Activated naive CD4-positive, alpha-beta T cell treated with anti-CD3 and anti-CD28 coated beads, Interleukin-2, amount 10 ng/mL, durations not matched to agents 7 days and 5 days (primary cell): ENCODE results near the gene IGSF8.
A peak's percentile ranks its signal among the peaks of the same experiment; 100 is the strongest.
"Not testable (repeated sequence)": the region's sequence is repeated elsewhere in the genome, so short reads cannot be mapped to it uniquely, and the experiment has no call there.

Source experiments
- CTCF ChIA-PET: fragments of 350-600 bp; sonication (Branson Sonifier 250); formaldehyde crosslinking; loops from one replicate; lab custom pipeline; 2021; ENCODE audit warnings: antibody characterized with exemption; lab: Charles Lee
- DNase-seq: peaks from one replicate; pipeline ENCODE4 v3.0.0-alpha.2; 2020
- H3K27ac Mint-ChIP-seq: one replicate; pipeline ENCODE4 v1.8.0; 2021; ENCODE audit warnings: mild to moderate bottlenecking, moderate library complexity, mixed read lengths
- H3K27me3 Mint-ChIP-seq: one replicate; pipeline ENCODE4 v1.8.0; 2021; ENCODE audit warnings: mild to moderate bottlenecking, mixed read lengths
- H3K36me3 Mint-ChIP-seq: one replicate; pipeline ENCODE4 v1.8.0; 2021; ENCODE audit warnings: mixed read lengths
- H3K4me1 Mint-ChIP-seq: one replicate; pipeline ENCODE4 v1.8.0; 2021; ENCODE audit warnings: mixed read lengths
- H3K4me3 Mint-ChIP-seq: one replicate; pipeline ENCODE4 v1.8.0; 2021; ENCODE audit warnings: mild to moderate bottlenecking, moderate library complexity, mixed read lengths
- H3K9me3 Mint-ChIP-seq: one replicate; pipeline ENCODE4 v1.8.0; 2021; ENCODE audit warnings: mixed read lengths

IGSF8 gene

DNA sequence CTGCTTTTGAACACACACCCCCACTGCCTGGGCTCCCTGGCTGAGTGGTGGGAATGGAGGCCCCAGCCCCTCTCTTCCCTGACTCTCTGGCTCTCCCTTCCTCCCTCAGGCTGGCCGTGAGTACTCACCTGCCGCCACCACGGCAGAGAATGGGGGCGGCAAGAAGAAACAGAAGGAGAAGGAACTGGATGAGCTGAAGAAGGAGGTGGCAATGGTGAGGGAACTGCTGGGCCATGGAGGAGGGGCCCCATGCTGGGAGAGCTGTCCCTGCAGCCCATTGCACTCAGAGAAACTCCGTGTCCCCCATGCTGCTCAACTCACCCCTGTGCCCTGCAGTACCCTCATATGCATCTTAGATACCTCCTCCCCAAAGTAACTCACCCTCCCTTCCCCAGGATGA is 22.4 kb upstream of the IGSF8 start:
- DNase-seq, result no peak
- Mint-ChIP-seq H3K4me3 (no peak overlapping the region), H3K4me1 (no peaks in the 10 kb centered on the region), H3K9me3 (no peaks in the 10 kb centered on the region), H3K27me3 (peaks cover 53% of the 10 kb centered on the region), H3K27ac (no peak overlapping the region), H3K36me3 (no peaks in the 10 kb centered on the region)
- CTCF ChIA-PET, result no interaction called here

DNA sequence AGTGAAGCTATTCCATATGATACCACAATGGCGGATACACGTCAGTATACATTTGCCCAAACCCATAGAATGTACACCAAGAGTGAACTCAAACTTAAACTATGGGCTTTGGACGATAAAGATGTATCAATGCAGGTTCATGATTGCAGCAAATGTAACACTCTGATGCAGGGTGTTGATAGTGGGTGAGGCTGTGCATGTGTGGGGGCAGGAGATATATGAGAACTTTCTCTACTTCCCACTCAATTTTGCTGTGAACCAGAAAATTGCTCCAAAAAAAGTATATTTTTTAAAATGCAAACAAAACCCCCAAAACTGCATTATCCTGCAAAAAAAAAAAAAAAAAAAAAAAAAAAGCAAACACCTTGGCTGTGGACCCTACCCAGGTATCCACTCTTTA is 20.5 kb upstream of the IGSF8 start:
- no peaks in the 10 kb centered on the region for H3K36me3 Mint-ChIP-seq
- H3K9me3 Mint-ChIP-seq, result no peaks in the 10 kb centered on the region
- CTCF ChIA-PET, result interaction anchor here (1.5 kb wide), 2 partner anchors 18 to 133 kb away, joined by 5 read pairs; no protein-coding TSS in a partner anchor
- H3K27ac Mint-ChIP-seq, result no peak overlapping the region
- DNase-seq, result no peak
- no peaks in the 10 kb centered on the region for H3K4me1 Mint-ChIP-seq
- H3K27me3 Mint-ChIP-seq, result peaks cover 67% of the 10 kb centered on the region
- H3K4me3 Mint-ChIP-seq, result no peak overlapping the region

DNA sequence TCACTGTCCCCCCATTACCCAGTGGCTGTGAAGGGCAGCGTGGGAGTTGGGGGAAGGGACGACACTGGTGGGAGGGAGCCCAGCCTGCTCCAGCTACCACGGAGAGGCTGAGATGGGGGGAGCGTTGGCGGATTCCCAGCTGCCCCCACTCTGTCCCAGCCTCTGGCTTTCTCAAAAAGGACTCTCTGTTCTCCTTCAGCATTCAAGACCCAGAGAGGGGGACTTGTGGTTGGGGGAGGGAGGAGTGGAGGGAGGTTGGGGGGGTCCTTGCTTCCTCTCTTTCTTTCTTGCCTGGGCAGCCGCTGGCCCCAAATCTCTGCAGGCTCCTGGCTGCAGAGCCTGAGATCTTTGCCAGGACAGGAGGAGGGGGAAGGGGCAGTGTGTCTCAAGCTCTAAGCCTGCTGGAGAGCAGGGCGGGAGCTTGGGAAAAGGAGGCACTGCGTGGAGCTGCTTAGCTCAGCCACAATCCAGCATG is 19.3 kb upstream of the IGSF8 start:
- Mint-ChIP-seq H3K27me3 (peaks cover 68% of the 10 kb centered on the region), H3K9me3 (no peaks in the 10 kb centered on the region), H3K36me3 (no peaks in the 10 kb centered on the region), H3K4me1 (no peaks in the 10 kb centered on the region), H3K27ac (no peak overlapping the region), H3K4me3 (no peak overlapping the region)
- CTCF ChIA-PET, result interaction anchor here (1.0 to 1.5 kb wide), 4 partner anchors 16 to 134 kb away, joined by 4 to 5 read pairs (median 5); no protein-coding TSS in a partner anchor
- DNase-seq, result no peak

DNA sequence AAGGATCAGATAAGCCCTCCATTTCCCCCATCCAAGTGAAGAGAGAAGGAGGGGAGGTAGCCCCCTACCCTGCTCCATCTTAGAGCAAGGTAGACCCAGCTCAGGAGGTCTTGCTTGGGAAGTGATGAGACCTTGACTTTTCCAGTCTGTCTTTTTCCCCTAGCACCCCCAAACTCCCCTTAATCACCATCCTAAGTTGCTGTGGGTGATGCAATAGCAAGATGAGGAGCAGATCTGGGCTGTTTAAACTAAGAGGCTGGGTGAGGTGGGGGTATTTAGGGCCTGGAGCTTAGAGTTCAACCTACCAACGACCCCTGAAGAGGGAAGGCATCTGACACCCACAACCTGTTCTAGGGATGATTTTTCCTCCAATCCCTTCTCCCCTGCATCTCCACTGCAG is 18.9 kb upstream of the IGSF8 start:
- H3K9me3 Mint-ChIP-seq, result no peaks in the 10 kb centered on the region
- H3K4me3 Mint-ChIP-seq, result no peak overlapping the region
- H3K27ac Mint-ChIP-seq, result no peak overlapping the region
- no peaks in the 10 kb centered on the region for H3K4me1 Mint-ChIP-seq
- H3K36me3 Mint-ChIP-seq, result no peaks in the 10 kb centered on the region
- H3K27me3 Mint-ChIP-seq, result peaks cover 71% of the 10 kb centered on the region
- CTCF ChIA-PET, result interaction anchor here (1.0 to 1.5 kb wide), 4 partner anchors 16 to 134 kb away, joined by 4 to 5 read pairs (median 5); no protein-coding TSS in a partner anchor
- DNase-seq, result no peak

DNA sequence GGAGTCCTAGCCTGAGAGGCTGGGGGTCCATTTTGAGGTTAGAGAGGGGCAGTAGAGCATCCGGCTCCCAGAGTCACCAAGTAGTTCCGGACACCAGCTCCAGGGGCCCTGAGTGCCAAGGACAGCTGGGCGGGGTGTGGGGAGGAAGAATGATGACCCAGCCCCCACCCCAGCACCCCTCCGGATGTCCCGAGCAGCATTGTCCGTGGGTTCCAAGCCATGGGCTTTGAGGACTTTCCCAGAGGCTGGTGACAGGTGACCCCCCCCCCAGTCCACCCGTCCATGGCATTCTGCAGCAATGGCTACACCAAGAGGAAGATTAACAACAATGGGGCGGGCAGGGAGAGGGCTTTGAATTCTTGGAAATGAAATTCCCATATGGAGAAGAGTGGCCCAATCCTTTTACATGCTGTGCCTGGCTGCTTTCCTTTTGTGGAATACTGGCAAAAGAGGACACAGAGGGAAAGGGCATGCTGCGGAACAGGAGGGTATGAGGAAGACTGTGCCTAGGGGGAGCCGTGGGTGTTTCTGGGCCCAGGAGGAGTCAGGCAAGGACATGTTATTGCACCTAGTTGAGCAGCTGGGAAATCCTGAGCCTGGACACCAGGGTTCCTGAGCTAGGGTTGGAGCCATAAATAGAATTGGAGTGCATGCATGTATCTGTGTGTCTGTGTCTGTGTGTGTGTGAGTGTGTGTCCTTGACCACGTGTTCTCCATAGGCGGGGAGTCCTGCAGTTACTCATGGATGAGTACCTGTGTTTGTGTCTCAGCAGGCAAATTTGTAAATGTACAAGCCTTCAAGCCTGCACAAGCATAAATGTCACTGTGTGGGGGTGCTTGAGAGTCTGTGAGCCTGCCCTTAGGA is 18.1 kb upstream of the IGSF8 start:
- CTCF ChIA-PET, result interaction anchor here (1.0 kb wide), 2 partner anchors 31 to 37 kb away, joined by 4 to 5 read pairs; no protein-coding TSS in a partner anchor
- DNase-seq, result no peak
- H3K36me3 Mint-ChIP-seq, result no peaks in the 10 kb centered on the region

DNA sequence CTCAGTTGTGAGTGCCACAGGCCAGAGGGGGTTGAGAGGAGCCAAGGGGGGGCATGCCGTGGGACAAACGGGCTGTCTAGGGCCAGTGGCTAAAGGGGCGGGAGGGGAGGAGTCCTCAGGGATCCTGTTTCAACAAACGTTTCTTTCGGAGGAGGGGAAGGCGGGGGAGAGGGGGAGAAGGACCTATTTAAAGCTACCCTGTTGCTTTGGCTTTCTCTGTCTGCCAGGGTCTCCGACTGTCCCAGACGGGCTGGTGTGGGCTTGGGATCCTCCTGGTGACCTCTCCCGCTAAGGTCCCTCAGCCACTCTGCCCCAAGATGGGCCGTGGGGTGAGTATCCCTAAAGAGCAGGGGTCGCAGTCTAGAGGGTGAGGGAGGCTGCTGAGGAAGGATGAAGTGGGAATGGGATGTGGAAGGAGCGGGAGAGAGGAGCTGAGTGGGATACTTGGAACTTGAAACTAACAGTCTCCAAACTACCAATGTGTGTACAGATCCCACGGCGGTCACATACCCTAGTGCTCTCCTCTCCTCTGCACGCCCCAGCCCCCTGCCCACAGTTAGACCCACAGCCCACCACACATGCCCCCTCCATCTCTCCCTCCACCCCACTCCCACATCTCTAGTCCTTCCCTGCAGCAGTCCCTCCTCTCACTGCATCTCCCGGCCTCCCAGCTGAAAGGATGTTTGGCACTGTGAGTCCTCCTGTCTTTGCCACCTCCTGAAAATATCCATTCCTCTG is 17.3 kb upstream of the IGSF8 start, which contains the start of gene ATP1A2:
ATP1A2 (plus strand) TSS at position 215 of the 738 bp plus-strand sequence; CDS start at position 318, 103 bp downstream.
- peaks cover 67% of the 10 kb centered on the region for H3K27me3 Mint-ChIP-seq
- H3K4me1 Mint-ChIP-seq, result no peaks in the 10 kb centered on the region

More for the DNA sequence above, 18.1 kb upstream of the IGSF8 start:
- Mint-ChIP-seq H3K27ac (no peak overlapping the region), H3K9me3 (no peaks in the 10 kb centered on the region), H3K4me3 (no peak overlapping the region), H3K27me3 (peaks cover 75% of the 10 kb centered on the region), H3K4me1 (no peaks in the 10 kb centered on the region)

DNA sequence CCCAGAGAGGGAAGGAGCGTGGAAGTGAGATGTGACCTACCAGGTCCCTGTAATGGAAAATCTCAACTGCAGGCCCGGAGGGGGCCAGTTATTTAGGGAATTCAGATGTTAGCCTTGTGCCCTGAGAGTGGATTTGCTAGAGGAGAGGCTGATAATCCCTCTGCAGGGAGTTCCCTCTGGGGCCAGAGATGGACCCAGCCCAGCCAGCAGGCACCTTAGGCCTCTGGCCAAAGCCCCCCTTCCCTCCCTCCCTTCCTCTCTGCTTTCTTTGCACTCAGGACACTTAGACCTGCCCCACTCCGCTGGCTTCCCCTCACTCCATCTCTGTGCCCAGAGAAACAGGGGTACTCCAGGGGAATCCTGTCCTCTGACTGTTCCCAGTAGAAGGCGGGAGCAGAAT is 15.7 kb upstream of the IGSF8 start:
- no peak overlapping the region for H3K4me3 Mint-ChIP-seq
- DNase-seq, result no peak
- peaks cover 72% of the 10 kb centered on the region for H3K27me3 Mint-ChIP-seq
- CTCF ChIA-PET, result interaction anchor here (1.2 kb wide), 1 partner anchor 35 kb away, joined by 3 read pairs; no protein-coding TSS in a partner anchor
- no peaks in the 10 kb centered on the region for H3K9me3 Mint-ChIP-seq
- no peaks in the 10 kb centered on the region for H3K4me1 Mint-ChIP-seq
- no peaks in the 10 kb centered on the region for H3K36me3 Mint-ChIP-seq
- H3K27ac Mint-ChIP-seq, result no peak overlapping the region

More for the DNA sequence above, 17.3 kb upstream of the IGSF8 start, which contains the start of gene ATP1A2:
- Mint-ChIP-seq H3K27ac (no peak within 1 kb of the TSS), H3K4me3 (no peak within 1 kb of the TSS), H3K9me3 (no peaks in the 10 kb centered on the region), H3K36me3 (no peaks in the 10 kb centered on the region)
- DNase-seq, result no peak
- CTCF ChIA-PET, result no interaction called here

DNA sequence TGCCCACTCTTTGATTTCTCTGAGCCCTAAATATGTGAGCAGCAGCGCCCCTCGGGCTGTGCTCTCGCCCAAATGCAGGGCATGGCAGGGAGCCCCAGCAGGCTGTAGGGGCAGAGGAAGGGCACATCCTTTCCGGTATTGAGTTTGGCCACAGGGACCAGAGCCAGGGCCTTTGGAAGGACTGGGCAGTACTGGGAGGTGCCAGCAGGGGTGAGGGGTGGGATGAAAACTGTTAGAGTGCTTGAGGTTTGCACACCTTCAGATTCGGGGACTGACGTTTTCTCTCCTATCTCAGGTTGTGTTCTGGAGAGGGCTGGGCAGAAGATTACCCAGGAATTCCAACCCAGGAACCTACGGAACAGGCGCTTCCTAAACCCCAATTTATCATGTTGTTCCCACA is 15.0 kb upstream of the IGSF8 start:
- Mint-ChIP-seq H3K27me3 (peaks cover 74% of the 10 kb centered on the region), H3K4me1 (no peaks in the 10 kb centered on the region), H3K9me3 (no peaks in the 10 kb centered on the region), H3K4me3 (no peak overlapping the region), H3K27ac (no peak overlapping the region), H3K36me3 (no peaks in the 10 kb centered on the region)
- CTCF ChIA-PET, result no interaction called here
- no peak for DNase-seq

DNA sequence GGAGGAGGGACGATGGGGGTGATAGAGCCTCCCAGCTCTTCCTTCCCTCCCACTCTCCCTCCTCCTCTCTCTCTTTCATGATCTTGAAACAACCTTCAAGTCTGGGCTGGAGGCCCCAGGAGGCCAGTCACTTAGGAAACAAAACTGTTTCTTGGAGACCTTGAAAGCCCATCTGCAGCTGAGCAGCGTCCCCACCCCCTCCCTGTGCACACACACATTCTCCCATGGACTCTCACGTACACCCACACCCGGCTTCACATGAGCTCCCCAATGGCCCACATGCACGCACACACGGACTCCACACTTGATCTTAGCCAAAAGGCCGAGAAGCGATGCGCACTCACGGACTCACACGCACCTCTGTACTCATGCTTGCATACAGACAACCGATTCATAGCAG is 13.9 kb upstream of the IGSF8 start:
- CTCF ChIA-PET, result no interaction called here
- H3K27ac Mint-ChIP-seq, result no peak overlapping the region
- H3K9me3 Mint-ChIP-seq, result no peaks in the 10 kb centered on the region
- no peak overlapping the region for H3K4me3 Mint-ChIP-seq
- H3K4me1 Mint-ChIP-seq, result no peaks in the 10 kb centered on the region
- H3K27me3 Mint-ChIP-seq, result peaks cover 64% of the 10 kb centered on the region
- no peak for DNase-seq
- no peaks in the 10 kb centered on the region for H3K36me3 Mint-ChIP-seq

DNA sequence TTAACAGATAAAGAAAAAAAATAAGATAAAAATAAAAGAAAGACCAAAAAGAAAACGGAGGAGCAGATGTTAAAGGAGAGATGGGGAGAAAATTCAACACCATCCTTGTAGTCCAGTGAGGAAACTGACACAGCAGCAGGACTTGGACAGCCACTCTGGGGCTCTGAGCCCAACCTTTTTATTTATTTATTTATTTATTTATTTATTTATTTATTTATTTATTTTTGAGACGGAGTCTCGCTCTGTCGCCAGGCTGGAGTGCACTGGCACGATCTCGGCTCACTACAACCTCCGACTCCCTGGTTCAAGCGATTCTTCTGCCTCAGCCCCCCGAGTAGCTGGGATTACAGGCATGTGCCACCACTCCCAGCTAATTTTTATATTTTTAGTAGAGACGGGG is 13.0 kb upstream of the IGSF8 start:
- H3K9me3 Mint-ChIP-seq, H3K4me1 Mint-ChIP-seq, DNase-seq, H3K4me3 Mint-ChIP-seq, H3K36me3 Mint-ChIP-seq, H3K27ac Mint-ChIP-seq: not testable (repeated sequence)
- CTCF ChIA-PET, result interaction anchor here (1.0 to 1.2 kb wide), 2 partner anchors 15 to 266 kb away, joined by 3 read pairs; no protein-coding TSS in a partner anchor
- H3K27me3 Mint-ChIP-seq, result peaks cover 61% of the 10 kb centered on the region

DNA sequence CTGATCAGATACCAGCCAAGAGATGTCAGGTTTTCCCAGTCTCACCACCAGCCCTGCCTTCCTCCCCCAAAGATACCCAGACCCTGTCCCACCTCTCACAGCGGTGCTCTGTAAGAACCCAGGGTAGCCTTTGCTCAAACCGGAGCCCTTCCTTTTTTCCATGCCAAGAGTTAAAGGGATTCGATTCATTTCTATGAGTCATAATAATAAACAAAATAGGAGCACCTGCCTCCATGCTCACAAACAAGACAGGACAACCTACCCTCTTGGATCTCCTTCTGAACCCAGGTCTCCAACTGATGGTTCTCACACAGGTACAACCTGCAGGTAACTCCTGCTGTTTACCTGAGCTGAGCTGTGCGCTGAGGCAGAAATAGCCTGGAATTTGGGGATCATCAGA is 11.3 kb upstream of the IGSF8 start:
- Mint-ChIP-seq H3K4me1 (no peaks in the 10 kb centered on the region), H3K27ac (no peak overlapping the region), H3K4me3 (no peak overlapping the region), H3K36me3 (no peaks in the 10 kb centered on the region), H3K27me3 (peaks cover 50% of the 10 kb centered on the region), H3K9me3 (no peaks in the 10 kb centered on the region)
- DNase-seq, result no peak
- CTCF ChIA-PET, result interaction anchor here (0.6 to 3.5 kb wide), 10 partner anchors 9 to 269 kb away, joined by 3 to 16 read pairs (median 4); no protein-coding TSS in a partner anchor

DNA sequence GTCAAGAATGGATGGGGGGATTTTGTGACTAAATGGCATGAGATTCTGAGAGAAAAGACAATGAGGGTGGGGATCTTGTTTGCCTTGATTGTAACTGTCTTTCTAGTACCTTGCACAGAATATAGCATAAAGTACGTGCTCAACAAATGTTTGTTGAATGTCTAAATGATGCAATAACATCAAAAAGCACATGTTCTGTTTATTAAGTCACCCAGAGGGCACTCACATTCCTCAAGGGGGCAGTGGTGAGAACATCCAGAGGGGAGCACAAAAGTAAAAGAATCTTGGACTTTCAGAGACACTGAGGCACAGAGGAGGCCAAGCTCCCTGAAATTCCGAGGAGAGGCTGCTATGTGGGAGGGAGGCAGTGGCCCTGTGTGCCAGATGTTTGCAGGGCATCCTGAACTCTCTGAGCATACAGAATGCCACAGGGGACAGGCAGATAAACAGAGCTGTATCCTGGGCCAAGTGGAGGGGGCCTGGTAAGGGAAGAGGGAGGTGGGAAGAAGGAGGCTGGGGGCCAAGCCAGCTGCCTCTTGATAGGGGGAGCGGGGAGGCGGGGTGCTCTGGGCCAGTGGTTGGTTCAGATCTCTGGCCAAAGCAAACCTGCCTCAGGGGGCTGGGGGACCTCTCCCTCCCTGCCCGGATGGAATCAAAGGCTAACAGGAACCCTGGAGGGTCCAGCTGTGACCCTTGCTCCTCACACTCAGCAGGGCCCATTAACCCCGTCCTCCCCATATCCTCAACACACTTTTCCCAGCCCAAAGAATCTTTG is 10.7 kb upstream of the IGSF8 start:
- DNase-seq, result peak; percentile 59
- Mint-ChIP-seq H3K4me1 (no peaks in the 10 kb centered on the region), H3K27ac (peak overlapping the region; percentile 43), H3K27me3 (peaks cover 49% of the 10 kb centered on the region), H3K36me3 (no peaks in the 10 kb centered on the region), H3K9me3 (no peaks in the 10 kb centered on the region), H3K4me3 (no peak overlapping the region)
- CTCF ChIA-PET, result interaction anchor here (0.6 to 3.5 kb wide), 12 partner anchors 8 to 270 kb away, joined by 3 to 16 read pairs (median 4); no protein-coding TSS in a partner anchor

DNA sequence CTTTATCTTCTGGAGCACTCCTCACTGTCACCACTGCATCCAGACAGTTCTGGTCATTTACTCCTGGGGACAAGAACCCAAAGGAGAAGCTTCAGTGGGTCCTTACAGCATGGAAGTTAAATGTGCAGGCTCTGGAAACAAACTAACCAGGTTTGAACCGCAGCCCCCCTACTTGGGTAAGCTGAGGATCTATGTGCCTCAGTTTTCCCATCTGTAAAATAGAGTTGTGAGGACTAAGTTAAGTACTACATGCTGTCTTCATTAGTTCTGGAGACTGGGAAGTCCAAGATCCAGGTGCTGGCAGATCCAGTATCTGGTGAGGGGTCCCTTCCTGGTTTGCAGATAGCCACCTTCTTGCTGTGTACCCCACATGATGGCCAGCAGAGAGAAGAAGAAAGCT is 9.1 kb upstream of the IGSF8 start:
- Mint-ChIP-seq H3K4me1 (no peaks in the 10 kb centered on the region), H3K36me3 (no peaks in the 10 kb centered on the region), H3K27me3 (peaks cover 44% of the 10 kb centered on the region), H3K9me3 (no peaks in the 10 kb centered on the region), H3K27ac (no peak overlapping the region), H3K4me3 (no peak overlapping the region)
- no peak for DNase-seq
- CTCF ChIA-PET, result interaction anchor here (2.3 to 3.8 kb wide), 3 partner anchors 22 to 184 kb away, joined by 9 to 19 read pairs (median 16); no protein-coding TSS in a partner anchor
